H1 (cell line): Measurements from ENCODE around the gene RCSD1. TPM values are rescaled to one million over a fixed set of nuclear protein-coding genes. Genes with fewer than 3 reads are reported as not detected.

Experiments
- CTCF ChIA-PET: fragments of 300-600 bp; sonication (Branson Sonifier 250); formaldehyde crosslinking; loops from one replicate; lab custom pipeline; 2021; ENCODE audit not compliant: partially characterized antibody; lab: Charles Lee
- POLR2A ChIA-PET: fragments of 300-600 bp; sonication (Branson Sonifier 250); formaldehyde crosslinking; loops from one replicate; lab custom pipeline; 2021; ENCODE audit warnings: inconsistent platforms; ENCODE audit not compliant: partially characterized antibody; lab: Charles Lee
- DNase-seq, 2 experiments: peaks; one replicate each; pipeline versions ENCODE4 v3.0.0 to v3.0.0-alpha.2; 2010 to 2022; ENCODE audit warnings: low spot score in 2 of 2, low read depth in 1 of 2, mixed read lengths in 1 of 2
- FAIRE-seq: peaks from 2 replicates; lab custom pipeline; 2011; peaks lifted over from hg19 to GRCh38; lab: Jason Lieb, UNC
- H2AFZ ChIP-seq: 2 replicates; pipeline ENCODE4 v1.8.1; 2012; ENCODE audit warnings: low read length, inconsistent platforms
- H2AK5ac ChIP-seq: 2 replicates; pipeline ENCODE4 v1.6.1; 2013; ENCODE audit warnings: low read depth, low read length
- H2BK120ac ChIP-seq: replicated peaks from 2 replicates; pipeline ENCODE3; 2013; ENCODE audit warnings: low read depth, low read length, inconsistent platforms
- H2BK12ac ChIP-seq: 2 replicates; pipeline ENCODE4 v1.6.1; 2013; ENCODE audit warnings: low read depth, low read length
- H2BK15ac ChIP-seq: 2 replicates; pipeline ENCODE4 v1.6.1; 2013; ENCODE audit warnings: low read length
- H2BK20ac ChIP-seq: 2 replicates; pipeline ENCODE4 v1.6.1; 2013; ENCODE audit warnings: low read length
- H2BK5ac ChIP-seq: 2 replicates; pipeline ENCODE4 v1.6.1; 2013; ENCODE audit warnings: low read depth, low read length
- H3K14ac ChIP-seq: 2 replicates; pipeline ENCODE4 v1.6.1; 2013; ENCODE audit warnings: inconsistent platforms; ENCODE audit not compliant: insufficient read length
- H3K18ac ChIP-seq: 2 replicates; pipeline ENCODE4 v1.6.1; 2013; ENCODE audit warnings: low read length; ENCODE audit errors: extremely low read depth
- H3K23ac ChIP-seq: 2 replicates; pipeline ENCODE4 v1.6.1; 2013; ENCODE audit warnings: inconsistent platforms; ENCODE audit not compliant: insufficient read length
- H3K23me2 ChIP-seq: 2 replicates; pipeline ENCODE4 v1.6.1; 2013; ENCODE audit warnings: low read depth, low read length
- H3K27ac ChIP-seq: 2 replicates; pipeline ENCODE4 v1.6.1; 2011; ENCODE audit warnings: low read depth, low read length, inconsistent platforms
- H3K27me3 ChIP-seq, 4 experiments: replicated peaks in 1 of 4; 1 replicate in 1 of 4; 2 replicates in 3 of 4; pipeline versions ENCODE4 v1.6.1 to v1.8.1; 2011 to 2013; ENCODE audit warnings: low read length in 3 of 4, mild to moderate bottlenecking in 3 of 4, inconsistent platforms in 2 of 4, mixed read lengths in 2 of 4, moderate library complexity in 1 of 4; ENCODE audit not compliant: control insufficient read depth in 3 of 4, insufficient read depth in 3 of 4; ENCODE audit errors: extremely low read depth in 1 of 4
- H3K36me3 ChIP-seq, 4 experiments: 2 replicates each; pipeline versions ENCODE4 v1.6.1 to v1.8.1; 2011 to 2013; ENCODE audit warnings: mild to moderate bottlenecking in 4 of 4, low read length in 3 of 4, moderate library complexity in 2 of 4, control low read depth in 1 of 4, inconsistent platforms in 1 of 4; ENCODE audit not compliant: insufficient read depth in 4 of 4, control insufficient read depth in 2 of 4
- H3K4ac ChIP-seq: replicated peaks from 2 replicates; pipeline ENCODE3; 2013; ENCODE audit warnings: low read length, low read depth, mixed read lengths, inconsistent platforms; ENCODE audit not compliant: insufficient read length
- H3K4me1 ChIP-seq, 4 experiments: replicated peaks in 1 of 4; 1 replicate in 1 of 4; 2 replicates in 3 of 4; pipeline versions ENCODE4 v1.6.1 to v1.8.1; 2011 to 2013; ENCODE audit warnings: low read length in 3 of 4, inconsistent platforms in 2 of 4, mixed read lengths in 1 of 4; ENCODE audit not compliant: insufficient read depth in 4 of 4, control insufficient read depth in 3 of 4
- H3K4me2 ChIP-seq, 2 experiments: 2 replicates each; pipeline versions ENCODE4 v1.6.1 to v1.8.1; 2011 to 2013; ENCODE audit warnings: low read depth in 2 of 2, low read length in 2 of 2, control low read depth in 1 of 2, inconsistent platforms in 1 of 2, mild to moderate bottlenecking in 1 of 2; ENCODE audit not compliant: insufficient read depth in 1 of 2
- H3K4me3 ChIP-seq, 4 experiments: fragments of 200-600, 300-600 bp in 1 of 4; sonication (generic), shearing (Covaris generic), sonication (Bioruptor Twin) in 1 of 4; 2 replicates each; pipeline versions ENCODE4 v1.5.1 to v1.8.1; 2011 to 2016; ENCODE audit warnings: low read length in 4 of 4, low read depth in 3 of 4, control low read depth in 2 of 4, inconsistent platforms in 2 of 4, mild to moderate bottlenecking in 2 of 4, mixed read lengths in 1 of 4, moderate library complexity in 1 of 4; ENCODE audit not compliant: insufficient read depth in 2 of 4; ENCODE audit errors: extremely low read depth in 1 of 4
- H3K56ac ChIP-seq: replicated peaks from 2 replicates; pipeline ENCODE3; 2013; ENCODE audit warnings: low read depth, mild to moderate bottlenecking, mixed read lengths, low read length, inconsistent platforms; ENCODE audit not compliant: insufficient read length
- H3K79me1 ChIP-seq: 2 replicates; pipeline ENCODE4 v1.6.1; 2013; ENCODE audit warnings: low read depth, low read length, control low read depth
- H3K79me2 ChIP-seq, 2 experiments: 2 replicates each; pipeline versions ENCODE4 v1.6.1 to v1.8.1; 2012 to 2013; ENCODE audit warnings: low read length in 2 of 2, mild to moderate bottlenecking in 2 of 2, inconsistent platforms in 1 of 2; ENCODE audit not compliant: insufficient read depth in 2 of 2, control insufficient read depth in 1 of 2
- H3K9ac ChIP-seq, 4 experiments: replicated peaks in 1 of 4; 1 replicate in 1 of 4; 2 replicates in 3 of 4; pipeline versions ENCODE4 v1.6.1 to v1.8.1; 2011 to 2013; ENCODE audit warnings: low read depth in 3 of 4, low read length in 3 of 4, control low read depth in 2 of 4, mild to moderate bottlenecking in 2 of 4, moderate library complexity in 2 of 4, inconsistent platforms in 1 of 4; ENCODE audit errors: extremely low read depth in 1 of 4
- H3K9me3 ChIP-seq, 2 experiments: 2 replicates each; pipeline versions ENCODE4 v1.6.1 to v1.8.1; 2012 to 2013; ENCODE audit warnings: mild to moderate bottlenecking in 2 of 2, moderate library complexity in 2 of 2, control low read depth in 1 of 2, inconsistent platforms in 1 of 2, low read depth in 1 of 2, low read length in 1 of 2, mixed read lengths in 1 of 2; ENCODE audit not compliant: insufficient read depth in 2 of 2
- H4K20me1 ChIP-seq, 2 experiments: replicated peaks in 1 of 2; 2 replicates each; pipeline versions ENCODE3 to v1.8.1; 2011 to 2013; ENCODE audit warnings: inconsistent platforms in 2 of 2, low read length in 2 of 2, mild to moderate bottlenecking in 1 of 2; ENCODE audit not compliant: insufficient read depth in 2 of 2, control insufficient read depth in 1 of 2
- H4K5ac ChIP-seq: 2 replicates; pipeline ENCODE4 v1.6.1; 2013; ENCODE audit warnings: low read length, low read depth, mixed read lengths, inconsistent platforms; ENCODE audit not compliant: insufficient read length
- H4K8ac ChIP-seq: 2 replicates; pipeline ENCODE4 v1.8.0; 2013; ENCODE audit warnings: mild to moderate bottlenecking, moderate library complexity, low read length, inconsistent platforms; ENCODE audit not compliant: insufficient read depth; ENCODE audit errors: extremely low read depth
- H4K91ac ChIP-seq: replicated peaks from 2 replicates; pipeline ENCODE3; 2013; ENCODE audit warnings: low read length, mixed read lengths, inconsistent platforms; ENCODE audit not compliant: insufficient read length
- ATF2 ChIP-seq: IDR thresholded peaks from 2 replicates; pipeline ENCODE4 v1.6.1; 2012; ENCODE audit warnings: low read length, inconsistent platforms
- NRF1 ChIP-seq: IDR thresholded peaks from 2 replicates; pipeline ENCODE4 v1.6.1; 2011; ENCODE audit warnings: mild to moderate bottlenecking, low read depth, low read length, improper control_type of control experiment
- WGBS, 2 experiments: shearing (Covaris generic) in 1 of 2; methylation state at CpG; one replicate each; pipeline versions ENCODE4 v1.1.6 to v1.1.7; 2013 to 2015; ENCODE audit warnings: low lambda C conversion rate in 2 of 2, mixed read lengths in 2 of 2, inconsistent platforms in 1 of 2, low coverage in 1 of 2, missing lambda C conversion rate in 1 of 2; ENCODE audit not compliant: insufficient replicate concordance in 2 of 2, insufficient coverage in 1 of 2, insufficient read length in 1 of 2; ENCODE audit errors: extremely low coverage in 1 of 2, missing lambda C conversion rate in 1 of 2; 5-methylcytosine and 5-hydroxymethylcytosine counted together
- polyA plus RNA-seq, 7 experiments: library from polyadenylated mRNA; depleted of rRNA in 3 of 7; stranded (reverse) in 5 of 7; unstranded in 2 of 7; fragments of >200 nt in 5 of 7; fragments of 200-250 nt in 2 of 7; gene quantifications; 1 replicate in 5 of 7; 2 replicates in 1 of 7; 4 replicates in 1 of 7; pipeline versions ENCODE4 v1.2.1 to v1.2.3, GENCODE V29; 2011 to 2013; ENCODE audit warnings: missing spikeins in 2 of 7, mixed read lengths in 2 of 7
- total RNA-seq: library from RNA; stranded (reverse); fragmentation: NEBNext Ultra II Directional; extraction: Animal tissue kit (Norgen Biotek cat#: 25700); gene quantifications from 2 replicates; pipeline ENCODE4 v1.2.1, GENCODE V29; 2021

RCSD1 gene
- total and polyA plus RNA-seq, 2 of the 8 experiments (the other 6 are each of a cell fraction or from before 2014, with no cell fraction given): 0.47 to 0.69 TPM

- no peak overlapping the region for H3K4ac ChIP-seq
- no peaks in the 10 kb centered on the region for H3K23me2 ChIP-seq
These were observed 48.0 kb upstream of the RCSD1 start for GRCh38 chr1:167582064-167582463.

More at GRCh38 chr1:167582064-167582463, 48.0 kb upstream of the RCSD1 start:
- H2AFZ ChIP-seq: no peak overlapping the region
- no peak overlapping the region for H2BK120ac ChIP-seq
- no peak overlapping the region for H2BK15ac ChIP-seq
- no peaks in the 10 kb centered on the region for H3K4me1 ChIP-seq
- no peak overlapping the region for H3K18ac ChIP-seq
- no peak overlapping the region for H3K23ac ChIP-seq
- H3K79me1 ChIP-seq: no peaks in the 10 kb centered on the region
- no peak overlapping the region for H3K9ac ChIP-seq
- H3K9me3 ChIP-seq: no peaks in the 10 kb centered on the region
- no peak overlapping the region for H3K4me2 ChIP-seq
- H3K79me2 ChIP-seq: no peaks in the 10 kb centered on the region
- no peak overlapping the region for H4K91ac ChIP-seq
- H4K8ac ChIP-seq: no peak overlapping the region
- TF ChIP-seq NRF1 (no peak), ATF2 (no peak)
- 88% methylated on average over 1 of the region's 1 CpG; no CpG with 5 or more reads in 1 of the 2 experiments for WGBS, 2 experiments
- H2BK20ac ChIP-seq: no peak overlapping the region
- no peak overlapping the region for H3K4me3 ChIP-seq
- H4K5ac ChIP-seq: no peak overlapping the region
- H3K27ac ChIP-seq: no peak overlapping the region
- no peak overlapping the region for H3K14ac ChIP-seq
- no peaks in the 10 kb centered on the region for H3K27me3 ChIP-seq
- POLR2A ChIA-PET: no interaction called here
- H2BK12ac ChIP-seq: no peak overlapping the region
- no peak overlapping the region for H3K56ac ChIP-seq
- H2BK5ac ChIP-seq: no peak overlapping the region
- FAIRE-seq: no peak
- H4K20me1 ChIP-seq: no peaks in the 10 kb centered on the region
- H3K36me3 ChIP-seq: no peaks in the 10 kb centered on the region
- no peak overlapping the region for H2AK5ac ChIP-seq
- DNase-seq: no peak
- CTCF ChIA-PET: interaction anchor here (1.0 to 1.8 kb wide), 2 partner anchors 10 to 106 kb away, joined by 3 to 5 read pairs; no protein-coding TSS in a partner anchor
